ENCODE data around the gene UVSSA. TPM values are rescaled to one million over a fixed set of nuclear protein-coding genes. Genes with fewer than 3 reads are reported as not detected.
A peak's percentile ranks its signal among the peaks of the same experiment; 100 is the strongest.

The UVSSA gene
- total RNA-seq, 1 donor from 2014 or later = 28.3 TPM

GRCh38 chr4:1309261-1310010 lies 37.6 kb upstream of the UVSSA start:
- Histone ChIP-seq H3K27me3 (no peaks in the 10 kb centered on the region), H3K9me3 (no peaks in the 10 kb centered on the region), H3K36me3 (peaks cover 23% of the 10 kb centered on the region), H3K27ac (peak overlapping the region; percentile 77), H3K4me1 (peaks cover 28% of the 10 kb centered on the region), H3K4me3 (peak overlapping the region; percentile 49)
- TF ChIP-seq, protein P1, sequence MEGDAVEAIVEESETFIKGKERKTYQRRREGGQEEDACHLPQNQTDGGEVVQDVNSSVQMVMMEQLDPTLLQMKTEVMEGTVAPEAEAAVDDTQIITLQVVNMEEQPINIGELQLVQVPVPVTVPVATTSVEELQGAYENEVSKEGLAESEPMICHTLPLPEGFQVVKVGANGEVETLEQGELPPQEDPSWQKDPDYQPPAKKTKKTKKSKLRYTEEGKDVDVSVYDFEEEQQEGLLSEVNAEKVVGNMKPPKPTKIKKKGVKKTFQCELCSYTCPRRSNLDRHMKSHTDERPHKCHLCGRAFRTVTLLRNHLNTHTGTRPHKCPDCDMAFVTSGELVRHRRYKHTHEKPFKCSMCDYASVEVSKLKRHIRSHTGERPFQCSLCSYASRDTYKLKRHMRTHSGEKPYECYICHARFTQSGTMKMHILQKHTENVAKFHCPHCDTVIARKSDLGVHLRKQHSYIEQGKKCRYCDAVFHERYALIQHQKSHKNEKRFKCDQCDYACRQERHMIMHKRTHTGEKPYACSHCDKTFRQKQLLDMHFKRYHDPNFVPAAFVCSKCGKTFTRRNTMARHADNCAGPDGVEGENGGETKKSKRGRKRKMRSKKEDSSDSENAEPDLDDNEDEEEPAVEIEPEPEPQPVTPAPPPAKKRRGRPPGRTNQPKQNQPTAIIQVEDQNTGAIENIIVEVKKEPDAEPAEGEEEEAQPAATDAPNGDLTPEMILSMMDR (IDR thresholded peaks at IDR 0.05) = no peak
- intact Hi-C loops (cut with DNase I) = no loop called here
- ATAC-seq (peak; percentile 97), DNase-seq (peak; percentile 94)

GRCh38 chr4:1310031-1310795 lies 36.8 kb upstream of the UVSSA start:
- Histone ChIP-seq H3K4me3 (peak overlapping the region; percentile 49), H3K36me3 (peaks cover 31% of the 10 kb centered on the region), H3K27me3 (no peaks in the 10 kb centered on the region), H3K4me1 (peaks cover 28% of the 10 kb centered on the region), H3K27ac (peak overlapping the region; percentile 77), H3K9me3 (no peaks in the 10 kb centered on the region)
- TF ChIP-seq, protein P1 (IDR thresholded peaks at IDR 0.05) = no peak
- intact Hi-C loops (cut with DNase I) = no loop called here
- ATAC-seq = no peak
- DNase-seq = peak; percentile 46

DNA sequence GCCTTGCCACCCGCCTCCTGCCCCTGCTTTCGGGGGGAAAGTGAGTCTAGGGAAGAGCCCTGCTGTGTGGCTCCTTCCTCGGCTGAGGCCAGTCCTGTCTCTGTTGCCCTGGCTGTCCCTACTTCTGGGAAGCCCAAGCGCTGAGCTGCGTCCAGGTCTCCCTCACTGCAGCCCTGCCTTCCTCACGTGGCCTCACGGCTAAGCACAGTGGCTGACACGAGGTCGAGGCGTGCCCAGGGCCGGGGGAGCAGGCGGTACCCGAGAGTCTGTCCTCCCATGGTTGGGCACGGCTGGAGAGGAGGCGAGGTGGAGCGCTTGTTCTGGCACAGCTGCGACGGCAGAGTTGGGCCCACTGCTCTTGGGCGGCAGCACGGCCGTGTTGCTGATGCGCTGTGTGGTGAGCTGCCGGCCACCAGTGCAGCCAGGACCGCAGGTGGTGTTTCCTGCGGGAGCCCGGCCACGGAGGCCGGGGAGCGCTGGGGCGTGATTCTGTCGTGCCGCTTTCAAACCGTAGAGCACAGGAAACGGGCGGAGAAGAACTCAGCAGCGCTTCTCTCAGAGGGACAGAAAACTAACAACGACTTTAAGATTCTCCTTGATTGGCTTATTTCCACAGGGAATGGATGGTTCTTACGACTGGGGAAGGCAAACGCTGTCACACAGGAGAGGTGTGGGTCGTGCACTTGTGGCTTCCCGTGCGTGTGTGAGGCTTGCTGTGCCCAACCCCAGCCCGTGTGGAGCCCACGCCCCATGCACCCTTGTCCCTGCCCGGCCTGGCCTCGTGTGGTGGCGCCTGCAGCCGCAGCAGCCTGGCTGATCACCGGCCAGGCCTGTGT lies 36.0 kb upstream of the UVSSA start:
- no peak for ATAC-seq
- Histone ChIP-seq H3K36me3 (peaks cover 36% of the 10 kb centered on the region), H3K9me3 (no peaks in the 10 kb centered on the region), H3K4me1 (peaks cover 28% of the 10 kb centered on the region), H3K27ac (no peak overlapping the region), H3K27me3 (no peaks in the 10 kb centered on the region), H3K4me3 (no peak overlapping the region)
- intact Hi-C loops (cut with DNase I) = no loop called here
- peak; percentile 58 for DNase-seq
- TF ChIP-seq, protein P1 (IDR thresholded peaks at IDR 0.05) = no peak

DNA sequence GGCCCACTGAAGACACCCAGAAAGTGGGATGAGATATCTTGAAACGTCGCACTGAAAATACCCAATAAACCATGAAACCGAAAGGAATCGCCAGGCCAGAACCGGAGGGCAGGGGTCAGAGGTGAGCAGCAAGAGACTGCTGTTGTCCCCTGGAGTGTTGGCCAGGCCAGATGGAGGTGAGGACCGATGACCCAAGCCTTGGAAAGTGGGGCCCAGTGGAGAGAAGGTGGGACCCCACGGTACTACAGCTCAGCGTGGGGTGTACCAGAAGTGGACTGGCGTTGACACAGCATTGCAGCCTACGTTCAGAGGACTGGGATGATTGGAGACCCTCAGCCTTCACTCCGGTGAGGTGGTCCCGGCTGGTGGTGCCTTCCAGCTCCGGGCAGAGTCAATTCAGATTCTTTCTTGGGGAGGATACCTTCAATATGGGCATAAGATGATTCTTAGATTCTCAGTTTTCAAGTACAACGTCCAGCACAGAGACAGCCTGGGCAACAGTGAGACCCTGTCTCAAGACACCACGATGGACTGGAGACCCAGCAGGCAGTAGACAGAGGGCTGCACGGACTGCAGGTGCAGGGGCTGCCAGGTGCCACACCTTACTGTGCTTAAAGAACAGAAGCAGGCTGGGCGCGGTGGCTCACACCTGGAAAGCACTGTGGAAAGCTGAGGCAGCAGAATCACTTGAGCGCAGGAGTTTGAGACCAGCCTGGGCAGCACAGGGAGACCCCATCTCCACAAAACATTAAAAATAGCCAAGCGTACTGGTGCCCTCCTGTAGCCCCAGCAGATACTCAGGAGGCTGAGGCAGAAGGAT lies 34.0 kb upstream of the UVSSA start:
- intact Hi-C loops (cut with DNase I) = no loop called here
- peaks cover 28% of the 10 kb centered on the region for H3K4me1 ChIP-seq

More for the DNA sequence above, 34.0 kb upstream of the UVSSA start:
- Histone ChIP-seq H3K4me3 (no peak overlapping the region), H3K36me3 (peaks cover 50% of the 10 kb centered on the region), H3K27me3 (no peaks in the 10 kb centered on the region), H3K27ac (no peak overlapping the region), H3K9me3 (no peaks in the 10 kb centered on the region)
- DNase-seq (no peak), ATAC-seq (no peak)
- TF ChIP-seq, protein P1 (IDR thresholded peaks at IDR 0.05) = no peak

All from upper lobe of right lung (tissue), 1 donor.